ENCODE results near the gene SLC25A13.

SLC25A13 gene

DNA sequence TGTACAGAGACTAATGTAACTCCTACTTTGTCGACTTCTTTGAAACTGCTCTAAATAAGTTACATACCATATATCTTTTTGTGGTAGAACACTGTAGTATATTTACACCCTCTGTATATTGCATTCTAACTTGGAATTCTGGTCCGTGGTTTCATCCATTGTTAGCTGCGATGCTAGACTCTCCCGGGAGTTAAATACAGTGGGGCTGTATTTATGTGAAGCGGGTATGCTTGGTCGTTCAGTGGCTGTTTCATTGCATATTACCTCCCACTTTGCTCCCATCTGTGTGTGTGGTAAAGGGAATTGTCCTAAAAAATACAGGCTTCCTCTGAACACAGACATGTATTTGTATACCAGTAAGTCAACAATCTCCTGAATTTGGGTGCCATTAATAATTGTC lies 231.1 kb downstream of the SLC25A13 start:
- DNase-seq (ENCODE audit: low read depth) = no peak

- DNase-seq (ENCODE audit: low read depth) = no peak
These were observed 232.4 kb downstream of the SLC25A13 start for GRCh38 chr7:96089511-96089910.

GRCh38 chr7:96088579-96088978 lies 233.3 kb downstream of the SLC25A13 start:
- peak; percentile 13 for DNase-seq (ENCODE audit: low read depth)

DNA sequence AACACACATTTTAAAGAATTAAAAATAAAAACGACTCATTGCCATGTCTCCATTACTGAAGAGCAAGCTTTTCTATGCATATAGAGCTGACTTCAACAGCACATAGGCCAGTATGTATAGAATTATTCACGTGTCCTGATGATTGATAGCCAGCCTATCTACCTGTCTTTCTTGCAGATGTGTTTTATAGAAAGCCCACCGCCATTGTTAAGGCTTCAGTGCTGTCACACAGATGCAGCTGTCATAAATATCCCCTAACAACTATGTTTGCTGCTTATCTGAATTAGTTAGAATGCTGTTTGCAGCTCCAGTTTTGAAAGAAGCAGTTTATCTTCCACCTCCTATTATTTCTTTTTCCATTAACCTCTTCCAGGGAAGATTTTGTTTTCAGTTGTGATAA lies 235.9 kb downstream of the SLC25A13 start:
- DNase-seq (ENCODE audit: low read depth) = no peak

GRCh38 chr7:96084881-96085553 lies 236.9 kb downstream of the SLC25A13 start:
- DNase-seq (ENCODE audit: low read depth) = peak; percentile 81

DNA sequence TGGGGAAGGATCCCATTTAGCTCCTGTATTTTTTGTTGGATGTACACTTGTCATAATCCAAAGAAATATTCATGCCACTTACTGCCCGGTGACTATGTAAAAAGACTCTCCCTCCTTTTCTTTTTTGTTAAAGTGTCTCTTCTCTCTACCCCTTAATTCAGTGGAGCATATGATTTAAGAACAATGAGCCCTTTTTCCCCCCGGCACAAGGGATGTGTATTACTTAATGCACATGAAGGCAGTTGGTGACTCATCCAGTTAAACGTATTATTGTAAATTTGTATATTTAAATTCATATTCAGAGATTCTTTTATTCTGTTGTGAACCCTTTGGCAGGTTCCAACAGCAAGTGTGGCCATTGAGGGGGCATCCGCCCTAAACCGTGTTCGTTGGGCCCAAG lies 241.9 kb downstream of the SLC25A13 start:
- DNase-seq (ENCODE audit: low read depth) = no peak

DNA sequence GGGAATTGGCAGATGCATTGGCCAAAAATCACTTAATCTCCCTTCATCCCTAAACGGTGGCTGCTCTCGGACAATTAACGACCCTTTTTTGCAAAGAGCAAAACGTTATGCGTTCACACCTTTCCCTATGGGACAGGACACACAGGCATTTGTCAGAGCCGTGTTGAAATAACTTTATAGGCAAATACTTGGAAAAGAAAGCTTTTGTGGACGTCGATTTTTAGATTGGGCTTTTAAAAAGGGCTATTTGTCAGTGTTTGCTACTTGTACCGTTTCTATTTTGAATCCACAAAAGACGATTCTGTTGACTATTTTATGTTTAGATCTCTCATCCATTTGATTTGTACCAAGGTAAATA lies 245.6 kb downstream of the SLC25A13 start:
- DNase-seq (ENCODE audit: low read depth) = no peak

- DNase-seq (ENCODE audit: low read depth) = peak; percentile 38
These were observed 246.2 kb downstream of the SLC25A13 start for GRCh38 chr7:96075510-96076349.

DNA sequence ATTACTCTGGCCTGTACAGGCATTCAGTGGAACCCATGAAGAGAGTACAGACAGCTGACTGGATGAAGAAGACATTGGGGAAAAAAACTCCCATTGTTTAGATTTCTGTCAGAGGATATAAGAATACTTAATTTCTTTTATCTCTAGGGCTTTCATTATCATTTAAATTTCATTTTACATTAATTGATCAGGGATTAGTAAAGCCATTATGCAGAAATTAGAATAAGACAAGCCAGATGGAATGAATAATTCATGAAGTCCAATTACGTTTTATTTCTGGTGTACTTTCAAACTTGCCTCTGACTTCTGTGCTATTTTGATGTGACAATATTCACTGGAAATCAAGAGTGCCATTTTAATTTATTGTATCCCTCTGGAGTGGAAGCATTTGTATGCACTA lies 247.0 kb downstream of the SLC25A13 start:
- no peak for DNase-seq (ENCODE audit: low read depth)

All from amniotic epithelial cell (primary cell).